ENCODE data around the gene PATJ.

The PATJ gene

GRCh38 chr1:62093261-62093660, 351.0 kb downstream of the PATJ start (continued):
- no peak for TF ChIP-seq BACH2 (CRISPR knock-in tag; IDR thresholded peaks at IDR 0.05; ENCODE audit: borderline replicate concordance)
- TF ChIP-seq OSR1 (CRISPR knock-in tag; IDR thresholded peaks at IDR 0.05), result no peak

GRCh38 chr1:62097464-62097863, 355.2 kb downstream of the PATJ start:
- ATAC-seq, result no peak

GRCh38 chr1:62100442-62100841, 358.2 kb downstream of the PATJ start:
- no peak for TF ChIP-seq ARNTL (CRISPR knock-in tag; IDR thresholded peaks at IDR 0.05; ENCODE audit: borderline replicate concordance, low read depth)
- no peak for TF ChIP-seq CSRNP3 (CRISPR knock-in tag; IDR thresholded peaks at IDR 0.05)
- no peak for TF ChIP-seq RARB (CRISPR knock-in tag; IDR thresholded peaks at IDR 0.05)
- TF ChIP-seq ISL1 (CRISPR knock-in tag; IDR thresholded peaks at IDR 0.05), result no peak
- TF ChIP-seq TCF4 (CRISPR knock-in tag; IDR thresholded peaks at IDR 0.05; ENCODE audit: borderline replicate concordance), result no peak
- no peak for TF ChIP-seq ZNF70 (CRISPR knock-in tag; IDR thresholded peaks at IDR 0.05)
- TF ChIP-seq GLIS3 (CRISPR knock-in tag; IDR thresholded peaks at IDR 0.05), result no peak
- TF ChIP-seq ESRRG (CRISPR knock-in tag; IDR thresholded peaks at IDR 0.05), result no peak
- ATAC-seq, result no peak

More at GRCh38 chr1:62097464-62097863, 355.2 kb downstream of the PATJ start:
- TF ChIP-seq ARNTL (CRISPR knock-in tag; IDR thresholded peaks at IDR 0.05; ENCODE audit: borderline replicate concordance, low read depth) (no peak), ZNF565 (CRISPR knock-in tag; conservative IDR thresholded peaks at IDR 0.05; ENCODE audit: low read depth) (no peak), OSR1 (CRISPR knock-in tag; IDR thresholded peaks at IDR 0.05) (no peak), BACH2 (CRISPR knock-in tag; IDR thresholded peaks at IDR 0.05; ENCODE audit: borderline replicate concordance) (no peak), ESRRG (CRISPR knock-in tag; IDR thresholded peaks at IDR 0.05) (no peak), TSHZ2 (CRISPR knock-in tag; IDR thresholded peaks at IDR 0.05) (no peak), GLIS3 (CRISPR knock-in tag; IDR thresholded peaks at IDR 0.05) (no peak), CSDC2 (CRISPR knock-in tag; IDR thresholded peaks at IDR 0.05) (no peak), ZC3H10 (CRISPR knock-in tag; IDR thresholded peaks at IDR 0.05) (no peak), RARB (CRISPR knock-in tag; IDR thresholded peaks at IDR 0.05) (no peak), PATZ1 (CRISPR knock-in tag; IDR thresholded peaks at IDR 0.05; ENCODE audit: borderline replicate concordance) (no peak), POU6F1 (CRISPR knock-in tag; IDR thresholded peaks at IDR 0.05; ENCODE audit: borderline replicate concordance, low read depth) (no peak), SNAI2 (CRISPR knock-in tag; IDR thresholded peaks at IDR 0.05) (no peak), CSRNP3 (CRISPR knock-in tag; IDR thresholded peaks at IDR 0.05) (no peak), ISL1 (CRISPR knock-in tag; IDR thresholded peaks at IDR 0.05) (no peak), ZFP3 (CRISPR knock-in tag; IDR thresholded peaks at IDR 0.05) (no peak), PPARA (CRISPR knock-in tag; IDR thresholded peaks at IDR 0.05; ENCODE audit: borderline replicate concordance) (no peak)

GRCh38 chr1:62103846-62104245, 361.6 kb downstream of the PATJ start:
- ATAC-seq, result no peak
- TF ChIP-seq POU6F1 (CRISPR knock-in tag; IDR thresholded peaks at IDR 0.05; ENCODE audit: borderline replicate concordance, low read depth), result no peak
